A549 (cell line): ENCODE measurements around the gene SERPINA3. TPM values are rescaled to one million over a fixed set of nuclear protein-coding genes. Genes with fewer than 3 reads are reported as not detected.

ENCODE experiments used
- ATAC-seq, 2 experiments: fragments of 200-7000 bp in 1 of 2; fragments of >200 bp in 1 of 2; cut with Nextera tagmentation in 1 of 2; cut with Tn5 transposase in 1 of 2; 3 replicates each; pipeline versions ENCODE4 v1.8.0 to v1.9.1; 2018 to 2020; ENCODE audit warnings: mild to moderate bottlenecking in 1 of 2, moderate library complexity in 1 of 2
- CTCF ChIA-PET: fragments of 300-600 bp; sonication (Branson Sonifier 250); formaldehyde crosslinking; extraction: SDS; loops from one replicate; lab custom pipeline; 2021; ENCODE audit warnings: antibody characterized with exemption, inconsistent platforms; lab: Yijun Ruan, JAX
- POLR2A ChIA-PET: fragments of 350-600 bp; formaldehyde crosslinking; extraction: SDS; loops from one replicate; lab custom pipeline; 2021; ENCODE audit warnings: antibody characterized with exemption, inconsistent platforms; lab: Yijun Ruan, JAX
- DNase-seq, 2 experiments: peaks; one replicate each; pipeline versions ENCODE4 v3.0.0 to v3.0.0-alpha.2; 2011 to 2016; ENCODE audit warnings: low read depth in 1 of 2, low spot score in 1 of 2
- FAIRE-seq: peaks from 2 replicates; lab custom pipeline; 2011; peaks lifted over from hg19 to GRCh38; lab: Jason Lieb, UNC
- H3K27ac ChIP-seq, 2 experiments: fragments of >200 bp; sonication (Bioruptor Twin); formaldehyde crosslinking; 3 replicates each; pipeline ENCODE4 v1.5.1; 2016 to 2017
- H3K4me1 ChIP-seq: fragments of >200 bp; sonication (Bioruptor Twin); formaldehyde crosslinking; 3 replicates; pipeline ENCODE4 v1.6.1; 2016
- H3K4me2 ChIP-seq: fragments of >200 bp; sonication (Bioruptor Twin); formaldehyde crosslinking; 3 replicates; pipeline ENCODE4 v1.6.1; 2016
- H3K4me3 ChIP-seq: fragments of >200 bp; sonication (Bioruptor Twin); formaldehyde crosslinking; 3 replicates; pipeline ENCODE4 v1.5.1; 2016
- H3K9me3 ChIP-seq: fragments of >200 bp; sonication (Bioruptor Twin); formaldehyde crosslinking; 3 replicates; pipeline ENCODE4 v1.6.1; 2016
- BHLHE40 ChIP-seq: IDR thresholded peaks from 2 replicates; pipeline ENCODE4 v1.6.1; 2012; ENCODE audit warnings: low read depth, low read length, inconsistent platforms
- CTCF ChIP-seq: fragments of >200 bp; sonication (Bioruptor Twin); formaldehyde crosslinking; IDR thresholded peaks from 3 replicates; pipeline ENCODE4 v1.5.1; 2016
- E2F6 ChIP-seq: IDR thresholded peaks from 2 replicates; pipeline ENCODE4 v1.6.1; 2012; ENCODE audit warnings: low read depth, borderline replicate concordance
- EHF ChIP-seq: fragments of 250-450 bp; sonication (Bioruptor Pico); IDR thresholded peaks from 2 replicates; pipeline ENCODE4 v1.5.0; 2020; ENCODE audit warnings: mild to moderate bottlenecking
- HDAC2 ChIP-seq: fragments of 200-600 bp; sonication (generic); IDR thresholded peaks from 2 replicates; pipeline ENCODE4 v1.6.1; 2016
- HES2 ChIP-seq: fragments of >200 bp; sonication (Bioruptor Twin); formaldehyde crosslinking; IDR thresholded peaks from 2 replicates; pipeline ENCODE4 v1.6.1; 2016
- HOXA7 ChIP-seq: fragments of 250-450 bp; sonication (Bioruptor Pico); IDR thresholded peaks from 2 replicates; pipeline ENCODE4 v1.5.0; 2020; ENCODE audit warnings: mild to moderate bottlenecking, moderate library complexity
- HOXB13 ChIP-seq: fragments of 250-450 bp; sonication (Bioruptor Pico); IDR thresholded peaks from 2 replicates; pipeline ENCODE4 v1.5.0; 2020; ENCODE audit warnings: low read depth, mild to moderate bottlenecking, moderate library complexity
- JUN ChIP-seq, 2 experiments: fragments of >200 bp; sonication (Bioruptor Twin); formaldehyde crosslinking; IDR thresholded peaks; 2 replicates in 1 of 2; 3 replicates in 1 of 2; pipeline ENCODE4 v1.6.1; 2016 to 2017
- JUNB ChIP-seq: fragments of >200 bp; sonication (Bioruptor Twin); formaldehyde crosslinking; IDR thresholded peaks from 2 replicates; pipeline ENCODE4 v1.6.1; 2016
- MAZ ChIP-seq: fragments of 150-350 bp; IDR thresholded peaks from 2 replicates; pipeline ENCODE4 v1.6.1; 2014; ENCODE audit warnings: antibody characterized with exemption, low read depth, low read length, borderline replicate concordance
- NFE2L2 ChIP-seq: fragments of 150-350 bp; conservative IDR thresholded peaks from 2 replicates; pipeline ENCODE4 v1.6.1; 2014; ENCODE audit warnings: low read length
- NPAS2 ChIP-seq: fragments of 250-450 bp; sonication (Bioruptor Pico); IDR thresholded peaks from 2 replicates; pipeline ENCODE4 v1.8.0; 2022; ENCODE audit warnings: mild to moderate bottlenecking, moderate library complexity, borderline replicate concordance
- POLR2A ChIP-seq: IDR thresholded peaks from 2 replicates; pipeline ENCODE4 v1.6.1; 2012; ENCODE audit warnings: mild to moderate bottlenecking, low read length
- RAD21 ChIP-seq, 2 experiments: fragments of >200 bp in 1 of 2; sonication (Bioruptor Twin) in 1 of 2; formaldehyde crosslinking in 1 of 2; IDR thresholded peaks in 1 of 2; conservative IDR thresholded peaks in 1 of 2; 2 replicates in 1 of 2; 3 replicates in 1 of 2; pipeline ENCODE4 v1.6.1; 2012 to 2018; ENCODE audit warnings: inconsistent platforms in 1 of 2
- RCOR1 ChIP-seq: fragments of 150-350 bp; IDR thresholded peaks from 2 replicates; pipeline ENCODE4 v1.6.1; 2014; ENCODE audit warnings: antibody characterized with exemption, low read length, low read depth
- RNF2 ChIP-seq: fragments of 200-600 bp; sonication (generic); IDR thresholded peaks from 2 replicates; pipeline ENCODE4 v1.6.1; 2016; ENCODE audit warnings: low read depth, mild to moderate bottlenecking, antibody characterized with exemption, moderate library complexity, borderline replicate concordance
- SMC3 ChIP-seq: fragments of >200 bp; sonication (Bioruptor Twin); formaldehyde crosslinking; IDR thresholded peaks from 3 replicates; pipeline ENCODE4 v1.6.1; 2018; ENCODE audit warnings: inconsistent platforms
- TFCP2L1 ChIP-seq: fragments of 250-450 bp; sonication (Bioruptor Pico); IDR thresholded peaks from 2 replicates; pipeline ENCODE4 v1.5.0; 2021; ENCODE audit warnings: mild to moderate bottlenecking
- ZC3H11A ChIP-seq: fragments of 450-650 bp; IDR thresholded peaks from 2 replicates; pipeline ENCODE4 v1.6.1; 2014; ENCODE audit warnings: antibody characterized with exemption, mild to moderate bottlenecking
- WGBS: methylation state at CpG from one replicate; pipeline ENCODE4 v1.1.6; 2017; ENCODE audit errors: missing lambda C conversion rate; 5-methylcytosine and 5-hydroxymethylcytosine counted together
- polyA plus RNA-seq, 4 experiments: library from polyadenylated mRNA; depleted of rRNA in 3 of 4; stranded (reverse); fragments of >200 nt; fragmentation: RNase III in 1 of 4; extraction: RNeasy Plus Mini Kit Qiagen cat#74134 plus additional on column Dnase treatment in 1 of 4; gene quantifications; 2 replicates in 3 of 4; 3 replicates in 1 of 4; pipeline ENCODE4 v1.2.3, GENCODE V29; 2011 to 2017

The SERPINA3 gene
- polyA plus RNA-seq, 2 of the 4 experiments (the other 2 are of a cell fraction) = 3.1 to 9.1 TPM

GRCh38 chr14:94591073-94591472, 21.1 kb upstream of the SERPINA3 start:
- Histone ChIP-seq H3K4me1 (peaks cover 27% of the 10 kb centered on the region), H3K4me2 (no peak overlapping the region), H3K27ac (no peak overlapping the region), H3K9me3 (no peaks in the 10 kb centered on the region), H3K4me3 (no peak overlapping the region)
- TF ChIP-seq RNF2 = no peak
- TF ChIP-seq CTCF = no peak
- TF ChIP-seq HDAC2 = no peak
- no peak for TF ChIP-seq POLR2A
- TF ChIP-seq E2F6 = no peak
- no peak for TF ChIP-seq NFE2L2
- no peak for TF ChIP-seq HOXB13 (CRISPR knock-in tag)
- no peak for TF ChIP-seq MAZ
- no peak for TF ChIP-seq ZC3H11A
- no peak for TF ChIP-seq RAD21 (conservative IDR thresholded peaks at IDR 0.05 in 1 of 2, IDR thresholded peaks at IDR 0.05 in 1 of 2)
- no peak for TF ChIP-seq HOXA7 (CRISPR knock-in tag)
- no peak for TF ChIP-seq JUNB
- TF ChIP-seq BHLHE40 = no peak
- TF ChIP-seq HES2 = no peak
- TF ChIP-seq SMC3 = no peak
- FAIRE-seq (no peak), ATAC-seq (no peak), DNase-seq (no peak)
- ChIA-PET CTCF (no interaction called here), POLR2A (no interaction called here)

GRCh38 chr14:94591871-94592270, 20.3 kb upstream of the SERPINA3 start:
- no peak overlapping the region for H3K4me2 ChIP-seq
- 78% methylated on average over 8 of the region's 8 CpGs for WGBS
- H3K4me3 ChIP-seq = no peak overlapping the region
- TF ChIP-seq CTCF (no peak), EHF (CRISPR knock-in tag) (no peak), TFCP2L1 (CRISPR knock-in tag) (no peak), RCOR1 (no peak), E2F6 (no peak), JUNB (no peak), NPAS2 (CRISPR knock-in tag) (no peak), JUN (IDR thresholded peaks at IDR 0.05) (no peak)
- no peaks in the 10 kb centered on the region for H3K9me3 ChIP-seq
- ATAC-seq (0 out of 6 replicates have a peak, but pooled peaks of 1 of the 2 experiments have one; percentile 24), FAIRE-seq (no peak), DNase-seq (no peak)
- ChIA-PET POLR2A (no interaction called here), CTCF (interaction anchor here (1.1 to 1.5 kb wide), 2 partner anchors 10 to 43 kb away, joined by 3 to 4 read pairs; no protein-coding TSS in a partner anchor)
- H3K4me1 ChIP-seq = peaks cover 27% of the 10 kb centered on the region
- H3K27ac ChIP-seq = 0 out of 6 replicates have a peak overlapping the region, but pooled peaks of 1 of the 2 experiments have one; percentile 20
